KBM-7 (cell line): ENCODE measurements around the gene MEIS1.

Experiments used
- DNase-seq: peaks from one replicate; pipeline ENCODE4 v3.0.0-alpha.2; 2015
- in situ Hi-C: fragments of 300-500 bp; cut with MboI; formaldehyde crosslinking; loops from 2 replicates; pipeline ENCODE4 v1.14.3; 2020; ENCODE audit warnings: low sequenced_read_pairs, low pct_unique_long_range_greater_than_20kb, mixed read lengths

The MEIS1 gene

DNA sequence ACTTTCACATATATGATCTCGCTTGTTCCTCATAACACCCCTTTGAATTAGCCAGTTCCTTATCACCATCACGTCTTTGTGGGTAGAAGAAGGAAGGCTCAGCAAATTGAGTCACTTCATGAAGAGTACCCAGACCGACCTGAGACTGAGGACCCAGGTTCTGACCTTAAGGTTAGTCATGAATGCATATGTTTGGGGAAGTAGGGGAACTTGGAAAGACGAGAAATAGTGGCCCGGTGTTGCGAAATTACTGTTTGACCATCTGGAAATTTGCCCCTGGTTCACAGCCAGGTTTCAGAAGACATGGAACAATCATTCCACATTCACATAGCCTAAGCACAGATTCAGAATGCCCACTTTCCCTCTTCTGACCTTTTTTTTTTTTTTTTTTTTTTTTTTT lies 59.8 kb downstream of the MEIS1 start:
- DNase-seq: peak; percentile 75
- in situ Hi-C loops: no loop called here

DNA sequence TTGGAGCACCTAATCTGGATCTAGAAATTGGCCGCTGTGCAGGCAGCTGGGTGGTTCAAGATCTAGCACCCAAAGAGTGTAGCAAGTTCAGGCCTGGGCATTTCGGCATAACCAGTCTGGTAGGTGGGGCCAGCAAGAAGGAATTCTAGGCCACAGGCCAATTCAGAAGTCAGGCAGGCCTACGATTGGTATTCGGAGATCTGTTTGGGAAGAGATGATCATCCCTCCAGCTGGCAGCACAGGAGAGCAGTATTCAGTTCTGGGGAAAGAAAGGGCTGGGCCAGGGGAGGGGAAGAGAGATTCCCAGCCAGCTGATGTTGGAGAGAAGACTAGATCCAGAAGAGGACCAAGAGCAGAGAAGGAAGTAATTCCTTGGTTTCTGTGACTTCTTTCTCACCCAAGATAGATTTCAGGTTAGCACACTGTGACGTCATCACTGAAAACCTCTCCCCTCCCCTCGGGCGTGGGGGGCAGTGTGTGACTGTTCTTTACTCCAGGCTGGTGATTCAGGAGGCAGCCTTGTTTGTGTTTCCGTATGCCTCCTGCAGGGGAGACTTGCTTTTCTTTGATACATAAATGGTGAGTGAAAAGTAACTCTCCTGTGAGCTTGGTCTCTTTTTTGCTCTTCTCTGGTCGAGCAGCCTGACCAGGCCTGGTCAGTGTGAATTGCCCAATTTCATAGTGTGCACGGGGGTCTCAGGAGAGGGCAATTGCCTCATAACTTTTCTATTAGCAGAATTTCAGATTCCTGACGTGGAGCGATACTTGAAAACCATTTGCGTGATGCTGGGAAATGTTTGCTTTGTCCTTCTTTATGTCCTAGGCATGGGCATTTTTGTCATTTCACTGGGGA lies 61.1 kb downstream of the MEIS1 start:
- DNase-seq: peak; percentile 15
- in situ Hi-C loops: no loop called here

GRCh38 chr2:66496670-66497420 lies 61.9 kb downstream of the MEIS1 start:
- DNase-seq: no peak
- in situ Hi-C loops: no loop called here

- in situ Hi-C loops: no loop called here
- DNase-seq: no peak
These were observed 62.7 kb downstream of the MEIS1 start for GRCh38 chr2:66497431-66498288.

DNA sequence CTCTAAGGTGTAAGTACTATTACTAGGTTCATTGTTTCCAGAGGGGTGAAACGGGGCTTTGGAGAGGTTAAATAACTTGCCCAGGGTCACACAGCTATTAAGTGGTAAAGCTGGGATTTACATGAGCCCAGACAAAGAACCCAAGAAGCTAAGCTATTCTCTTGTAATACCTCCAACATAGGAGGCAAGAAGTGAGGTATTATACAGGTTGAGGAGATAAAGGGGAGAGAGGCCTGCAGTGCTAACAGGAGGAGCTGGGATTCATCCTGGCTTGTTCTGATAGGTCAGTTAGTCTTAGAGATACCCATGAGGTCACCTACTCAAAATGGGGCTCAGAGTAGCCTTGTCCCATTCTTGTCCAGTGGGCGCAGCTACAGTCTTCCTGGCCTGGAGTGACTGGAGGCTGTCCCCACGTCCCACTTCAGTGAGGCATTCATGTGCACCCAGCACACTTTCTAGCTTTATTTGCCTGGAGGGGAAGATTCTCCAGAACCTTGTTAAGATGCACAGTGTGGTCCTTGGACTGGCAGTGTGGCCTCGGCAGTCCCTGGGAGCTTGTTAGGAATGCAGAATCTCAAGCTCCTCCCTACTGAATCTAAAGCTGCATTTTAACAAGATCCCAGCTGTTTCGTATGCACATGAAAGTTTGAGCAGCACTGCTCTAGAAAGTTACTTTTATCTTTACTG lies 63.5 kb downstream of the MEIS1 start:
- in situ Hi-C loops: no loop called here
- no peak for DNase-seq

- DNase-seq: no peak
- in situ Hi-C loops: no loop called here
These were observed 66.3 kb downstream of the MEIS1 start for GRCh38 chr2:66501267-66501666.

GRCh38 chr2:66506265-66506664 lies 71.3 kb downstream of the MEIS1 start:
- in situ Hi-C loops: no loop called here
- no peak for DNase-seq

GRCh38 chr2:66507673-66508201 lies 72.8 kb downstream of the MEIS1 start:
- in situ Hi-C loops: no loop called here
- DNase-seq: no peak

GRCh38 chr2:66508484-66509071 lies 73.7 kb downstream of the MEIS1 start:
- in situ Hi-C loops: no loop called here
- no peak for DNase-seq

GRCh38 chr2:66509326-66509811 lies 74.4 kb downstream of the MEIS1 start:
- in situ Hi-C loops: no loop called here
- DNase-seq: no peak

DNA sequence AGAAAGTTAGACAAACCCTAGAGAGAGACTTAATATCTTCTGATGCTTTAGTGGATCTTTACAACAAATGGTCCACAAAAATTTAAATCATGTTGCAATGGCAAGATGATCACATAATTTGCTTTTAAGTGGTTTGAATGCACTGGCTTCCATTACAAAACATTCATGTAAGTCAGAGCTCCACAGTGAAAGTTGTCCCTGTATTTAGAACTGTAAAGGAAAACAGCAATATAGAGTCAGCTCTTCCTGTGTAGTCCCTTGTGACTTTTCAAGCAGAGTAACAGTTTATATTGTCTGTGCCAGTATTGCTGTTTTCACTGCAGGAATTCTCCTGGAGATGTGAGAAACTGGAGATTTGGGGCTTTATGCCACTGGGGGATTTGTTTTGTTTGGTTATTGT lies 77.7 kb downstream of the MEIS1 start:
- in situ Hi-C loops: no loop called here
- DNase-seq: no peak

GRCh38 chr2:66515743-66516142 lies 80.8 kb downstream of the MEIS1 start:
- no peak for DNase-seq
- in situ Hi-C loops: no loop called here

DNA sequence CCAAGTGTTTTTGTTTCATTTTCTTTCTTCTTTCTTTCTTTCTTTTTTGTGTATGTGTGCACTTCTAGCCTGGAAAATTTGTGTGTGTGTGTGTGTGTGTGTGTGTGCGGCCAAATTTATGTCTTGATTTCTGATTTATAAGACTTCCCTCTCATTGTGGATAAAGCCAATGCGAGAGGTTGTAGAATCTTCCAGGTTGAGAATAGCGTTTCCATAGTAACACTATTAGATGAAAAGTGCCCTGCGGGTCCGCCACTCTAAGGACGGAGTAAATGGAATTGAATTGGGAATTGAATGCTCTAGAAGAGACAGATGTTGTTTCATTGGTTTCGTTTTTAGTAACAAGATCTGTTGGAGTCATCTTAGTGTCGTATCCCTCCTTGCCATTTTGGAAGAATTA lies 81.6 kb downstream of the MEIS1 start:
- DNase-seq: no peak
- in situ Hi-C loops: no loop called here

DNA sequence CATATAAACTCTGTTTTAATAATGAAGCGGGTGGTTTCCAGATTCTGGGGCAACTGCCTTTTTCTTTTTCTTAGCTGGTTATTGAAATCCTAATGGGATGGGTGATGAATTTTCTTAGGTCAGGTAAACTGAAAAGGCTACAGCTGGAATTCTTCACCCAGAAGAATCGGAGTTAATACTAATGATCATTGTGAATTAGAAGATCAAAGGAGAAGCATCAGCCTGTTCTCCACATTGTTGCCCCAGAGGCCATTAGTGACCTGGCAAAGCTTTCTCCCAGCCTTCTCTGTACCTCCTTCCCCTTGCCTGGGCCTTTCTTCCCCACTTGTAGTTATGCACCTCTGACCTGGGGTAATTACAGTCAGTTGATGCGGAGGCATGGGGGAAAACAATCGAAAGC lies 82.8 kb downstream of the MEIS1 start:
- no peak for DNase-seq
- in situ Hi-C loops: no loop called here

- DNase-seq: no peak
- in situ Hi-C loops: no loop called here
These were observed 84.4 kb downstream of the MEIS1 start for GRCh38 chr2:66519264-66519843.

DNA sequence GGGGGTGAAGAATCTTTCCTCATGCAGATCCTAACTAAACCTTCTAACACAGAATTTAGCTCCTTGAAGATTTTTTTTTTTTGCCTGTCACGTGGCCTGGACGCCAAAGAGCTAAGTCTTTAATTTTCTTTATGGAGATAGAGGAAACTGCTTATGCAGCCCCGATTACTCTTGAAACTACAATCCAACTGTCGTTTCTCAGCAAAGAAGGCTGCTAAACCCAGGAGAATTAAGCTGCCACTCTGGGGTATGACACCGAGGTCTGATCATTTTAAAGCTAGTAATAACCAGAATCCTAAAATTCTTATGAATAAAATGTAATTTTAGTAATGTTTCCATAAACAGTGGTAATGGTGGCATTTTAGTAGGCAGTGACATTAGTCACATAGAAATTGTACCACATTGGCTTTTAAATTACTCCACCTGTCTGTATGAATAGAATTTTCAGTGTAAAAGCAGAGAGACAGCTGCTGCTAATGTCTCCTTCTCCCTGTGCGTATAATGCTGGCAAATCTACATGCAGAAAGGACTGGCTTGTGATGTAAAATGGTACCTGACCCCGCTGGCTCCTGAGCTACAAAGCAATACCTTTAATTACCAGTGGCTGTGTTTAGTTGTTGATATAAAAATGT lies 86.5 kb downstream of the MEIS1 start:
- no peak for DNase-seq
- in situ Hi-C loops: no loop called here

- DNase-seq: no peak
- in situ Hi-C loops: no loop called here
These were observed 87.9 kb downstream of the MEIS1 start for GRCh38 chr2:66522611-66523376.
